PFSK-1 (cell line): ENCODE results near the gene CHIT1.

Experiments used
- FOXP2 ChIP-seq: optimal IDR thresholded peaks from 2 replicates; pipeline ENCODE3; 2011; ENCODE audit warnings: borderline replicate concordance, control low read depth, inconsistent platforms; ENCODE audit not compliant: insufficient read depth; ENCODE audit errors: extremely low read length, extremely low read depth
- POLR2AphosphoS5 ChIP-seq: IDR thresholded peaks from 2 replicates; pipeline ENCODE4 v1.6.1; 2012; ENCODE audit warnings: low read depth, mild to moderate bottlenecking, control low read depth, low read length, moderate library complexity
- SIN3A ChIP-seq: IDR thresholded peaks from 2 replicates; pipeline ENCODE4 v1.6.1; 2012; ENCODE audit warnings: mild to moderate bottlenecking, low read length, moderate library complexity, borderline replicate concordance; ENCODE audit not compliant: insufficient read depth
- TAF1 ChIP-seq: IDR thresholded peaks from 2 replicates; pipeline ENCODE4 v1.6.1; 2012; ENCODE audit warnings: low read length, control low read depth, borderline replicate concordance; ENCODE audit not compliant: insufficient read depth
- TF ChIP-seq, protein P1 (sequence below), 2 experiments: IDR thresholded peaks; 2 replicates each; pipeline versions ENCODE4 v1.6.1 to v1.8.0; 2011 to 2012; ENCODE audit warnings: low read depth in 2 of 2, low read length in 2 of 2, control low read depth in 1 of 2, inconsistent platforms in 1 of 2, mild to moderate bottlenecking in 1 of 2, moderate library complexity in 1 of 2; ENCODE audit not compliant: insufficient read depth in 1 of 2

CHIT1 gene

DNA sequence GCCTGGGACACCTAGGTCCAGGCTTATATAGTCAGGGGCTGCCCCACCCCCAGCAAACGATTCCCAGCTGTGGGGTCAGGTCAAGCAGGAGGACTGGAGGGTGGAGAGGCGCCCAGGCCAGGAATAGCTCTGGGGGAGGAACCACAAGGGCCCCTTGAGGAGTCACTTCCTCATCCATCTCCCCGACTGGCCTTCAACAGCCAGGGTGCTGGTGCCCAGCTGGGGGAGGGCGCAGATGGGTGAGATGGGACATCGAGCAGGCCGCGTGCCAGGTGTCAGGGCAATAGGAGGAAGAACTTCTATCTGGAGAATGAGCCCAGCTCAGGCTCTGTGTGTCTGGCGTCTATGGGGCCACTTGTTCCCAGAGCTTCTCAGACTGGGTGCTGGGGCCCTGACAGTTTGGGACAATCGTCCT lies 53.6 kb downstream of the CHIT1 start:
- no peak for TF ChIP-seq TAF1
- TF ChIP-seq FOXP2, result no peak
- TF ChIP-seq POLR2AphosphoS5, result no peak
- TF ChIP-seq, protein P1, sequence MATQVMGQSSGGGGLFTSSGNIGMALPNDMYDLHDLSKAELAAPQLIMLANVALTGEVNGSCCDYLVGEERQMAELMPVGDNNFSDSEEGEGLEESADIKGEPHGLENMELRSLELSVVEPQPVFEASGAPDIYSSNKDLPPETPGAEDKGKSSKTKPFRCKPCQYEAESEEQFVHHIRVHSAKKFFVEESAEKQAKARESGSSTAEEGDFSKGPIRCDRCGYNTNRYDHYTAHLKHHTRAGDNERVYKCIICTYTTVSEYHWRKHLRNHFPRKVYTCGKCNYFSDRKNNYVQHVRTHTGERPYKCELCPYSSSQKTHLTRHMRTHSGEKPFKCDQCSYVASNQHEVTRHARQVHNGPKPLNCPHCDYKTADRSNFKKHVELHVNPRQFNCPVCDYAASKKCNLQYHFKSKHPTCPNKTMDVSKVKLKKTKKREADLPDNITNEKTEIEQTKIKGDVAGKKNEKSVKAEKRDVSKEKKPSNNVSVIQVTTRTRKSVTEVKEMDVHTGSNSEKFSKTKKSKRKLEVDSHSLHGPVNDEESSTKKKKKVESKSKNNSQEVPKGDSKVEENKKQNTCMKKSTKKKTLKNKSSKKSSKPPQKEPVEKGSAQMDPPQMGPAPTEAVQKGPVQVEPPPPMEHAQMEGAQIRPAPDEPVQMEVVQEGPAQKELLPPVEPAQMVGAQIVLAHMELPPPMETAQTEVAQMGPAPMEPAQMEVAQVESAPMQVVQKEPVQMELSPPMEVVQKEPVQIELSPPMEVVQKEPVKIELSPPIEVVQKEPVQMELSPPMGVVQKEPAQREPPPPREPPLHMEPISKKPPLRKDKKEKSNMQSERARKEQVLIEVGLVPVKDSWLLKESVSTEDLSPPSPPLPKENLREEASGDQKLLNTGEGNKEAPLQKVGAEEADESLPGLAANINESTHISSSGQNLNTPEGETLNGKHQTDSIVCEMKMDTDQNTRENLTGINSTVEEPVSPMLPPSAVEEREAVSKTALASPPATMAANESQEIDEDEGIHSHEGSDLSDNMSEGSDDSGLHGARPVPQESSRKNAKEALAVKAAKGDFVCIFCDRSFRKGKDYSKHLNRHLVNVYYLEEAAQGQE (IDR thresholded peaks at IDR 0.05; ENCODE audit: insufficient read depth in 1 of 2, low read depth in 2 of 2, low read length in 2 of 2), result no peak
- TF ChIP-seq SIN3A, result no peak

DNA sequence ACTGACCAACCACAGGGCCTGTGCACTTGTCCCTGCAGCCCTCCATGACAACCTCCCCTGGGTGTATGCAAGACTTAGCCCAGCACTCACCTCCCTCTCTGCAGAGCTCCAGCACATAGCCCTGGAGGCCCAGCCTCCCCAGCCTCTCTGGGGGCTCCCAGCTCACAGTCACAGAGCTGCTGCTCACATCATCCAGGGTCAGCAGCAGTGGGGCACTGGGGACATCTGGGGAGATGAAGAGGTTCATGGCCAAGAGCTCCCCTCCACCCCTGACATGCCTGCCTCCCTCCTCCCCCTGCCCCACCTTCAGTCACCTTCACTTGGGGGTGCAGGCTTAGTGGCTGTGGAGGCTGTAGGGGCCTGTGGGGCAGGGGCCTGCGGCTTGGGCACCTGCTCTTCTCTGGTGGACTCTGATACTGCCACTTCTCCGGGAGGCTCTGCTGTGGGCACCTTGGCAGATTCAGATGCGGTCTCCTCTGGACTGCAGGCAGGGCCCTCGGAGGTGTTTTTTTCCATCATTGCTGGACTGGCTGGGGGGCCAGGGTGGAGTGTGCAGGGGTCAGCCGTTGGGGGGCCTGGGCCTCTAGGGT lies 54.1 kb downstream of the CHIT1 start, which contains the start of gene MYBPH:
Gene MYBPH (minus strand): TSS at position 590 of the 590 bp plus-strand sequence. CDS start 71 bp downstream, at position 519.
- TF ChIP-seq, protein P1 (IDR thresholded peaks at IDR 0.05; ENCODE audit: insufficient read depth in 1 of 2, low read depth in 2 of 2, low read length in 2 of 2), result no peak
- TF ChIP-seq SIN3A (no peak), POLR2AphosphoS5 (no peak), TAF1 (no peak), FOXP2 (no peak)

DNA sequence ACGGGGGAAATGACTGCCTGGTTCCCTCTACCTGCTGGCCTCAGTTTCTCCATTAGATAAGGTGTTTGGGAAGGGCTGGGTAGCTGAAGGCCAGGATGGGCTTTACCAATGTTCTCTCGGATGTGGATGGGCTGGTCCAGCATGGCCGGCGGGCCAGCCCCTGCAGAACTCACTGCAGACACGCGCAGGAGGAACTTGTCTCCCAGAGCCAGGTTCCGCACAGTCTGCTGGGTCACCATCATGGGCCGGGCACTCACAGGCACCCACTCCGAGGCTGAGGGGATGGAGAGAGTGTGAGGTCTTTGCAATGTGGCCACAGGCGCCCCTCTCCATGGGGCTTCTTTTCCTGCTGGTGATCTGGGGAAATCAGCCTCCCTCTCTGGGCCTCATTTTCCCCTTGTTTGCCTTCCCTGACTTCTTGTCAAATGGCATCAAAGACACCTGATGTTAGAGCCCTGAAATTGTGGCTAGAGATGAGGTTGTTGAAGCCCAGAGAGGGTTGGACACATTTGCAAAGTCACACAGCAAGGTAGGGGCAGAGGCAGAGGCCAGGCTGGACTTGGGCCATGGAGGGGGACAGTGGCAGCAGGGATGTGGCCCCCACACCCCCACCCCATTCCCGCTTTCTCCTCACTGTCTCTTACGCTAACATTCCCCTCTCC lies 55.0 kb downstream of the CHIT1 start:
- no peak for TF ChIP-seq POLR2AphosphoS5
- no peak for TF ChIP-seq SIN3A
- TF ChIP-seq, protein P1 (IDR thresholded peaks at IDR 0.05; ENCODE audit: insufficient read depth in 1 of 2, low read depth in 2 of 2, low read length in 2 of 2), result no peak

DNA sequence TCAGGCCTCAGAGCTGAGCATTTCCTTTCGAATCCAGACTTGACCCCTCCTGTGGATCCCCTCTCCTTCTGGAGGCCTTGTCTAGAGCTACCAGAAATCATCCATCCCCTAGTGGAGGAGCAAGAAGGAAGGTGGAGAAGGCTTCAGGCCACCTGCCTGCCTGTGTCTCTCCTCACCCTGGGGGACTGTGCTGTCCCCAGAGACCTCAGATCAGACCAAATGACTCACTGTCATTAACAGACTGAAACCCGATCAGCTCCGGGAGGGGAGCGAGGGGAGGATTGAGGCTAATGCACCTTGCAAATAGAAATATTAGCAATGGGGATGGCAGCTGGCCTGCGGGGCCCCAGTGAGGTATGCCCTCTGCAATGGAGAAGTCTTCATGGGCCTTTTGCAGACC lies 55.9 kb downstream of the CHIT1 start:
- TF ChIP-seq SIN3A (no peak), POLR2AphosphoS5 (no peak), TAF1 (no peak), FOXP2 (no peak)
- TF ChIP-seq, protein P1 (IDR thresholded peaks at IDR 0.05; ENCODE audit: insufficient read depth in 1 of 2, low read depth in 2 of 2, low read length in 2 of 2), result no peak
